ENCODE results near the gene NBEA.

NBEA gene

DNA sequence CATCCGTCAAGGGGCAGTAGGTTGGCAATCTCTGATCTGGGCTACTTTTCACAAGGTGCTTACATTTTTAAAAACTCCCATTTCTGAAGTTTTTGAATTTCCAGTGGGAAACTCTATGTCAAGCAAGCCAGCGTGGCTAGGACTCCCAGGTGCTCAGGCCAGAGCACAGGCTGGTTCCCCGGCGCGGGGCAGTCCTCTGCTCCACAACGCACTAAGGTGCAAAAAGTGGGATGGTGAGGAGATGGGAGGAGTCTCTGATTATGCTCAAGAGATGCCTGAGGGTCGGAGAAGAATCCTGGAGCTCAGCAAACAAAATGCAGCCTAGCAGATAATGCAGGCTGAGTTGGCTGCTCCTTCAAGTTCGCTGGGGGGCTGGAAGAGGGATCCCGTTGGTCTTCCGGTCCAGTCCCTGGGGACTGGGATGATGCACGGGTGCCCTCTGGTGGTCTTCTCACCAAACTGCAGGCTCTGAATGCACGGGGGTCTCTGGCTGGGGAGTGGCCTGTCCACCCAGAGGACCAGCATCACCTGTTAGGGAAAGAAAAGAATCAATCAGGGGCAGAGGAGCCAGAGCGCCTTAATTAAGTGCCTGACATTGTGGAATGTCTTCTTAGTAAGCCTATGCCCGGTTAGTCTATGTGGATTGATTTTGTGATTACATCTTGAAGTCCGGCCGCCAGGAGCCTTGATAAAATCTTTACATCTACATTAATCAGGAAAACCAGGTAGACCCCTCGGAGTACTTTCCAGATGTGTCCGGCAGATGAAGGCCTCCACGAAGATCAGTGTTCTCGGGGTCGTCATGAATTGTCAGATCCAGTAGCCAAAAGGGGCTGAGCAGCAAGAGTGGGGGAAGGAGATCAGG is 778.9 kb downstream of the NBEA start:
- no peak for DNase-seq

Data from activated effector memory CD4-positive, alpha-beta T cell treated with Interleukin-2 at 50 U/mL for 16 hours (primary cell).